GM19467 (cell line): ENCODE data around the gene ARFGEF2.
A peak's percentile ranks its signal among the peaks of the same experiment; 100 is the strongest.
"Not testable (repeated sequence)": the region's sequence is repeated elsewhere in the genome, so short reads cannot be mapped to it uniquely, and the experiment has no call there.

Experiments
- ATAC-seq: cut with Tn5 transposase; IDR thresholded peaks from one replicate; pipeline ENCODE4 v1.9.1; 2021; ENCODE audit warnings: mild to moderate bottlenecking, moderate library complexity; ENCODE audit not compliant: unreplicated experiment

ARFGEF2 gene

DNA sequence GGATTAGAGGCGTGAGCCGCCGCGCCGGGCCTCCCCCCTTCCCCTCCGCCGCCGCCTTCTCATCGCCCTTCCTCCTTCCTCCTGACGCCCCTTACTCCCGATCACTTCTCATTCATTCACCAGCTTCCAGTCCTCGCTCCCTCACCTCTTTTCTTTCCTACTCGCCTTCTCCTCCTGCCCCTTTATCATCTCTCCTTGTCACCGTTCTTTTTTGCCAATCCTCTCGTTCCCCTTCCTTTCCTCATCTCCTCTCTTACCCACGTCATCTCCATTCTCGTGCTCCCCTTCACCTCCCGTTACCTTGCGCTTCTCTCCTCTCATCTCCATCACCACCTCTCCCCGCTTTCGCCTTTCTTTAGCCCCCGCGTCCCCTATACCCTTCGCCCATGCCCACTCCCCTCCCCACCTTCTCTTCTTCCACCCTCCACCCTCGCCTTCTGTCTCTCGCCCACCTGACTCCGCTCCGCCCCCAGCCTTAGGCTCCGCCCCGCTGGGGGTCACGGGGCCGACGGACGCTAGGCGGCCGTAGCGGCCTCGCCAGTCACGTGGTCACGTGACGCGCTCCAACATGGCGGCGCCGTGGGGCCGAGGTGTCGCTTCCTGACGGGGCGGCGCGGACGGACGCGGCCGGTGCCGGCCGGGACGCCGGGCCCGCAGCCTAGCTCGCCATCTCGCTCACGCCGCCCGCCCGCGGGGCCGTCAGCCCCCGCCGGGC is at the start of gene ARFGEF2:
TSS of gene ARFGEF2 (plus strand) at position 544 of the 715 bp plus-strand sequence. CDS start 179 bp downstream, outside the sequence.
- peak; percentile 68 for ATAC-seq

DNA sequence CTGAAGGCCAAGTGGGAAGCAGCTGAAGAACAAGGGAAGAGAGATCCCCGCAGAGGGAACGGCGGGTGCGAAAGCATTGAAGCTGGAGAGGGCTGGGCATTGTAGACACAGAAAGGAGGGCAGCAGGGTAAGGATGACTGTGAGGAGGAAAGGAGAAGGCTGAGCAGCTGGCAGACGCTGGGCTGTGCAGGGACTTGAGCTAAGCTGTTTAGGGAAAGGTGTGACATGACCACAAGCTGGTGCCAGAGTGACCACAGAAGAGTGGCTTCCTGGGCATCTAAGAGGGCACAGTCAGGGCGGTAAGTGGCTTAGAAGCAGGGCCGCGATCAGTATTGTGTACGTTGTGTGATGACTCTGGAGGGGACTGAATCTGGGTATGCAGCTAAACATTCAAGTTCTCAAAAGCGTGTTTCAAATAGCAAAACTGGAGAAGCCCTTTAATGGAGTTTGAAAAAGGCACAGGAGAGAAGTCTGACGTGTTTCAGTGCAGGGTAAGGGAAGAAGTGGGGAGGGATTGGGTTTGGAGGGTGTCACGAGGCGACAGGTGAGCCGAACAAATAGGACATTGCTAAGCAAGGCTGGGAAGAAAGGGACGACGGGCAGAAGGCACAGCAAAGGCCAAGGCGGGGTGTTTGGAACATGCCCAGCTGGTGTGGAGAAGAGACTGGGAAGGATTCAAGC is 46.1 kb upstream of the ARFGEF2 start:
- ATAC-seq, result no peak

DNA sequence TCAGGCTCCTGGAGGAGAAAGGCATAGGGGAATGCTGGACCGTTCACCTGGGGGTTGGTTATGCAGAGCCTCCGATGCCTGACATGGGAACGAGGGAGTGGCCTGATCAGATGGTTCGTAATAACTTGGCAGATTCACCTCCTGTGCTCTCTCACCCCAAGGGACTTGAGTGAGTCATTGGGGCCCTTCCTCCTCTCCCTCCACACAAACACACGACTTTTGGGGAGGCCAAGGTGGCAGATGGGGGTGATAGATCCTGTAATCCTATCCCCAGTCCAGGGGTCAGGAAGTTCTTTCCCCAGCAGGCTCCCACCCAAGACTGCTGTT is 45.6 kb upstream of the ARFGEF2 start:
- no peak for ATAC-seq

DNA sequence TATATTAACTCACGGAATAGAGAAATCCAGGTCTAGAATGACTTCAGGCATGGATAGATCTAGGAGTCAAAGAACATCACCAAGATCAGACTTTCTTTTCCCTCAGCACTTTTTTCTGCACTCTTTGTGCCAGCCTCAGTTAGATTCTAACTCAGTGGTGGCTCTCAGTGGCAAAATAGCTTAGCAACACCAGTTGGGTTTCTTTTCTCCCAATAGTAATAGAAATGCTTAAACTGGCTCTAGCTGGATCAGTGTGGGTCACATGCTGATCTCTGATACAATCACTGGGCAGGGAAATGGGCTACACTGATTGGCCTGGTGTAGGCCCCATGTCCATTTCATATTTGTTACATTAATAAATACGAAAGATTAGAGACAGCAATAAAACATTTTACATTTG is 44.2 kb upstream of the ARFGEF2 start:
- no peak for ATAC-seq

DNA sequence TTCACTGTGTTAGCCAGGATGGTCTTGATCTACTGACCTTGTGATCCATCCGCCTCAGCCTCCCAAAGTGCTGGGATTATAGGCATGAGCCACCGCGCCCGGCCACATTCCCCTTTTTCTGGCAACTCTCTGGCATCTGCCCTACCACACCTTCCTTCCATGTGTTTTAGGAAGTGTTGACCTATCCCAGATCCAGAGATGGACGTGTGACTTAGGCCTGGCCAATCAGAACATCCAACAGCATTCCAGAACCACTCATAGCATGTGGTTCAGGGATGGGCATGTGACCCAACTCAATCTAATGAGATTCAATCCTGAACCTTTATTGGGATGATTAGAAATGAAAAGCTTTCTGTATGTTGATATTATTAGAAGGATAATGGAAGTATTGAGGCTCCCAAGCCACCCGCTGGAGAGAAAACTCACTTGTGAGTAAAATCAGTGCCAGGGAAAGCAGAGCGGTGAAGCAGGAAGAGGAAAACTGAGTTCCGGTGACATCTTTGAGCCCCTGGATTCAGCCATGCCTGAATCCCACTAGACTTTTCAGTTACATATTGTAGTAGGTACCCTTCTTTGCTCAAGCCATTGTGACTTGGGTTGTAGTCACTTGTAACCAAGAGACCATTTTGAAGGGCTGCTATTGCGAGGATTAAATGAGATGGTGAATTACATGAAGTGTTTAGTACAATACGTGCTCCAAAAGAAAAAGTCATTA is 42.8 kb upstream of the ARFGEF2 start:
- no peak for ATAC-seq

DNA sequence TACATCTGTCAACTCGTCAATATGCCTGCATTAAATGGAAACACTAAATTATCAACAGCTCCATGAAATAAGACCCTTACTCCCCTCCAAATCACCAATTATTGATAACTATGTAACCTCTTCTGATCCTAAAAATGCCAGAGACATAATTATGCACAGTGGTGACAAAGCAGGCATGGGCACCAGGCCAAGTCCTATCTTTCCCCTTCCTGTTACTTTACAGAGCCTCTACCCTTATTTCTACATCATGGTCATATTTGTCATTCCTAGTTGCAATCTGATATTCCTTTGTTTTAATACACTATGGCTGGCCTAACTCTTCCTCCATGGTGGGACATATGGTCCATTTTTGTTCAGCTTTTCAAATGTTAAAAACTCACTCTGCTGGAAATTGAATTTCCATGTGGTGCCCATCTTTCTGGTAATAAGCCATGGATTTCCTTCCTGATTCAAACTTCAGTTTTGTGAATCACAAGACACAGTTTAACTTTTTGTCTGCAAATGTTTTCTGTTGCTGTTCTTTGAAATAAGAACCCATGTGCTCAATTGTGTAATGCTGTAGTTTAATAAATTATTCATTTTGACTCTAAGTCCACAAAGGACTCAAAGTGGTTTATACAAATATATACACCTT is 41.8 kb upstream of the ARFGEF2 start:
- ATAC-seq, result no peak

DNA sequence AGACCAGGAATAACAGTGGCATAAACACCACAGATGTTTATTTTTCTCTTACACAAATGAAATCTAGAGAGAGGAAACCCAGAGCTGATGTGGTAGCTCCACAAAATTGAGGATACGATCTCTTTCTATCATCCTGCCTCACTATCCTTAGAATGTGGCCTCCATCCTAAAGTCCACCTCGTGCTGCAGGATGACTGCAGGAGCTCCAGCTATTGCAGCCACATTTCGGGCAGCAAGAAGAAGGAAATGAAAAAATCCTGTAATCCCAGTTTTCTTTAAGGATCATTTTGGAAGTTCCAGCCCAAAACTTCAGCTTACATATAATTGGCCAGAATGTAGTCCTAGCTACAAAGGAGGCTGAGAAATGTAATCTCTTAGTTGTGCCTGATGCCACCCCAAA is 41.2 kb upstream of the ARFGEF2 start:
- ATAC-seq, result no peak

DNA sequence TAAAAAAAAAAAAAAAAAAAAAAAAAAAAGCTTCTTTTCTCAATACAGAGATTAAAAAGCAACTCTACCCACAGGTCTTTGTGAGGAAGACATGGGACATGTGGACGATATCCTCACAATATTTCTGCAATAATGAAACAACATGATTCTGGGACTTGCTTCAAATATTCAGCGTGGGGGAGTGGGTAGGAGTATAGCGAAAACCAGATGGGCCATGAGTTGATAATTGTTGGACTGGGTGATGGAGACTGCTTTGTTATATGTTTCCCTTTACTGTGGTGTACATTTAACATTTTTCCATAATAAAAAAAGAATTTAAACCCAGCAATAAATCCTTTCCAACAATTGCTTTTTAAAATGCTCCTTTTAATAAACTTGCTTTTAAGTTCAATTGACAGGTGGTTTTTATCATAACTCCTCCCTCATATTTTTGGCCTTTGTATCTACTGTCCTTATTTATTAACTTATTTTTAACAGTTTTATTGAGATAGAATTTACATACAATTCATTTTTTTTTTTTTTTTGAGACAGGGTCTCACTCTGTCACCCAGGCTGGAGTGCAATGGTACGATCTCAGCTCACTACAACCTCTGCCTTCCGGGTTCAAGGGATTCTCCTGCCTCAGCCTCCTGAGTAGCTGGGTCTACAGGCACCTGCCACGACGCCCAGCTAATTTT is 40.4 kb upstream of the ARFGEF2 start:
- no peak for ATAC-seq

DNA sequence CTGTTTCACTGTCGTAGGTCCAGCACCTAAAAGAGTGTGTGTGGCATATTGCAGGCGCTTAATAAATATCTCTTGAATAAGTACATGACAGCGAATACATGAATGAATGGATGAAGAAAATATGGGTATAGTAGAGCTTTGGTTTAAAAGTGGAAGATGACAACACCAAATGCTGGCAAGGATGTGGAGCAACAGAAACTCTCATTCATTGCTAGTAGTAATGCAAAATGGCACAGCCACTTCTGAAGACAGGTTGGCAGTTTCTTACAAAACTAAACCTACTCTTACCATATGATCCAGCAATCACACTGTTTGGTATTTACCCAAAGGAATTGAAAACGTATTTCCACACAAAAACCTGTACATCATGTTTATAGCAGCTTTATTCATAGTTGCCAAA is 36.3 kb upstream of the ARFGEF2 start:
- ATAC-seq, result no peak

DNA sequence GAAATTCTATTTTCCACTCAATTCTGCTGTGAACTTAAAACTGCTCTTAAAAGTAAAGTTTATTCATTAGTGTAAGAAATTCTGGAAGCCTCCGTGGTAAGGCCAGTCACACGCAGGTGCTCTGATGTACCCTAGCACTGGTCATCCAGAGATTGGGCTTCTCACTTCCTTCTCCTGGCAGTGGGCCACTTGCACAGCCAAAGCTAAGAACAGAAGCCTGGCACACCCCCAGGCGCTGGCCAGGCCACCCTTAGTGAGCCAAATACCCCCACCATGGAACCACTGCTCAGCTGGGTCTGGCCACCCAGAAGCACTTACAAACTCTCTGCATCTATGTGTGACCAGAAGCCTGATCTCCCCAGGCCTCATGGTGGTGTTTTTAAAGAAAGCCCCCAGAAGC is 35.3 kb upstream of the ARFGEF2 start:
- ATAC-seq, result no peak

DNA sequence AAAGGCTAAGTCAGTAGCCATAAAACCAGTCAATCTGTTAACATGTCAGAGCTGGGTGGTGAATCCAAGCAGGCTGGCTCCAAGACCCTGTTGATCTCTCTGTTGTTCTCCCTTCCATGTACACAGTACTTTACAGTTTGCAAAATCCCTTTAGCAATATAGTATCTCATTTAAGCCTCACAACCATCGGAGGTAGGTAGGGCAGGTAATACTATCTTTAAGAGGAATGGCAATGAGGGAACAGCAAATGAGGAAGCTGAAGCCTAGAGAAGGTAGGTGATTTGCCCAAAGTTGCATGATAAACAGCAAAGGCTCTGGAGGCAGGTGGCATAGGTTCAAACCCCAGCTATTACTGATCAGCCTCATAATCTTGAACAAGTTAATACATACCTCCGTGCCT is 34.7 kb upstream of the ARFGEF2 start:
- ATAC-seq, result no peak

DNA sequence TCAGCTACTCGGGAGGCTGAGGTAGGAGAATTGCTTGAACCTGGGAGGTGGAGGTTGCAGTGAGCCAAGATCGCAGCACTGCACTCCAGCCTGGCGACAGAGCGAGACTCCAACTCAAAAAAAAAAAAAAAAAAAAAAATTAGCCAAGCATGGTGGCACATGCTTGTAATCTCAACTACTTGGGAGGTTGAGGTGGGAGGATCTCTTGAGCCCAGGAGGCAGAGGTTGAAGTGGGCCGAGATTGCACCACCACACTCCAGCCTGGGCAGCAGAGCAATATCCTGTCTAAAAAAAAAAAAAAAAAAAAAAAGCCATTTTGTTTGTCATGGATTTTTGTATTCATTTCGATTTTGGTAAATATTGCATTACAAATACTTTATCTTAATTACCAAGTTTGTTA is 33.0 kb upstream of the ARFGEF2 start:
- not testable (repeated sequence) for ATAC-seq

DNA sequence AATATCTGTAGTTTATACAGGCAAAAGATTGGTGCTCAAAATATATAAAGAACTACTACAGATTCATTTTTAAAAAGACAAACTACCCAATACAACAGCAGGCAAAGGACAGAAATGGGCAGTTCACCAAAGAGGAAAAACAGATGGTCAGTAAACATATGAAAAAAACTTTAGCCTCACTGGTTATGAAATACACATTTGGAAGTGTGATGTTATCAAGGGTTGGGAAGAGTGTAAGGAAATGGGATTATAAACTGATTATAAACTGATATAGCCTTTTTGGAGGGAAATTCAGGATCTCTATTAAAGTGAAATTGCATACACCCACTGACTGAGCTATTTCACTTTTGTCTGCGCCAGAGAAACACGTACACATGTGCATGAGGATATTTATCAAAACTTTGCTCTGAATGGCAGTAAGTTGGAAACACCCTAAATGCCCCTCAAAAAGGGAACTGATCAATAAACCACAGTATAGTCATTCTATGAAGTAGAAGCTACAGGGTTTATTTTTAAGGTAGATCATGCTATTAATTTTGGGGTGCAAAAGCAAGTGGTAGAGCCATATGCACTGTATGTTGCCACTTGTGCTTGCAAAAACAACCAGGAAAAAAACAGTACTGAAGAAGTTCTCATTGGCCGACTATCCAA is 32.2 kb upstream of the ARFGEF2 start:
- no peak for ATAC-seq

DNA sequence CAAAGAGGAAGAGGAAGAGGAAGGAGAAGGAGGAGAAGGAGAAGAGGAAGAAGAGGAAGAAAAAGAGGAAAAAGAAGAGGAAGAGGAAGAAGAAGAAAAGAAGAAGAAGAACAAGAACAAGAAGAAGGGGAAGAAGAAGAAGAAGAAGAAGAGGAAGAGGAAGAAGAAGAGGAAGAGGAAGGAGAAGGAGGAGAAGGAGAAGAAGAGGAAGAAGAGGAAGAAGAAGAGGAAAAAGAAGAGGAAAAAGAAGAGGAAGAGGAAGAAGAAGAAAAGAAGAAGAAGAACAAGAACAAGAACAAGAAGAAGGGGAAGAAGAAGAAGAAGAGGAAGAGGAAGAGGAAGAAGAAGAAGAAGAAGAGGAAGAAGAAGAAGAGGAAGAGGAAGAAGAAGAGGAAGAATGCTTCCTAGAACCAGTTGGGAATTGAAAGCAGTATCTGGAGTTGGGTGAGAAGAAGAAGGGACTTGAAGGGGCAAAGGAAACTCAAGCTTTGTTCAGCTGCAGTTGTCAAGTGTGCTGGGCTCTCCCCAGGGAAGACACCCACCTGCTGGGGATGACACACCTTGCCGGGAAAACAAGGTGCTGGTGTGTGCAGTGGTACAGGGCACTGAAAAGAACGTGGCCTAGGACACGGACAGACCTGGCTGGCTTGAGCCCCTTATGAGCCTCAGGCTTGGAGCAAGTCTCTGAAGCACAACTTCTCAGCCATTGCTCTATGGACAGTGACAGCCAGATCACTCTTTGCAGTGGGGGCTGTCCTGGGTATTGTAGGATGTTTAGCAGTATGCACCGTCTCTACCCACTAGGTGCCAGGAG is 30.1 kb upstream of the ARFGEF2 start:
- ATAC-seq, result no peak

DNA sequence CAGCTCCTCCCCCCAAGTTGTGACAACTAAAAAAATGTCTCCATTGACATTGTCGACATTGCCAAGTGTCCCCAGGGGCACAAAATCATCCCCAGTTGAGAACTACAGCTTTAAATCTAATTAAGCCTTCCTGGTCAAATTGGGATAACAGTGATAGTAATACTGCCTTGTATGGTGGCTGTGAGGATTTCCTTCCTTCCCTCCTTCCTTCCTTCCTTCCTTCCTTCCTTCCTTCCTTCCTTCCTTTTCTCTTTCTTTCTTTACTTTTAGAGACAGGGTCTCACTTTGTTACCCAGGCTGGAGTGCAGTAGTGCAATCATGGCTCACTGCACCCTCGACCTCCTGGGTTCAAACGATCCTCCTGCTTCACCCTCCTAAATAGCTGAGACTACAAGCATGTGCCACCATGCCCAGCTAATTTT is 29.5 kb upstream of the ARFGEF2 start:
- ATAC-seq, result no peak

DNA sequence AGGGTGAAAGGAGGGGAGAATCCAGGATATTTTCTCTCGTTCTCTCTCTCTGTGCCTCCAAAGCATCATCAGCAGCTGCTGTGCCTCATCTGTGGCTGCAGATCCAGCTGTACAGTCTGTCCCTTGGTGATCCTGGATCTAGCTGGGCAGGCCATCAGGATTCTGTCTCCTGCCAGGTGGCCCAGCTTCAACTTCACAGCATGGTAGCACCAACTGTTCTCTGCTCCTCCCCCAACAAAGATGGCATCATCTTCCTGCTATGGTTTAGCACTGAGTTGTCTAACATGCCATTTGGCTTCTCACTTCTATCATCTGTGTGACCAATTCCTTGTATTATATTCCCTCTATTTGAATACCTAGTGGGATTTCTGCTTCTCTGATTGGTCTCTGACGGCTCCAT is 28.6 kb upstream of the ARFGEF2 start:
- ATAC-seq, result no peak

DNA sequence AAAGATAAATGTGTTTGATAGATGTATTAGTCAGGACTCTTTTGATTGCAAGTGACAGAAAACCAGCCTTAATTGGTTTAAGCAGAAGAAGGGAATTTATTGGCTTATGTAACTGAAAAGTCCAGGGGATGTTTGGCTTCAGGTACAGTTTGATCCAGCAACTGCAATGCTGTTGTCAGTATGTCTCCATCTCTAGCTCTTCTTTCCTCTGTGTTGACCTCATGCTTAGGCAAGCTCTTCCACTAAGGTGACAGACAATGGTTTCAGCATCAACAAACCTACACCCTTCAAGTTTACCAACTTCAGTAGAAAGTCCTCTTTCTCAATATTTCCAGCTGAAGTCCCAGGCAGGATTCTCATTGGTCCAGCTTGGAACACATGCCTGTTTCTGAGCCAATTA is 28.1 kb upstream of the ARFGEF2 start:
- ATAC-seq, result no peak

DNA sequence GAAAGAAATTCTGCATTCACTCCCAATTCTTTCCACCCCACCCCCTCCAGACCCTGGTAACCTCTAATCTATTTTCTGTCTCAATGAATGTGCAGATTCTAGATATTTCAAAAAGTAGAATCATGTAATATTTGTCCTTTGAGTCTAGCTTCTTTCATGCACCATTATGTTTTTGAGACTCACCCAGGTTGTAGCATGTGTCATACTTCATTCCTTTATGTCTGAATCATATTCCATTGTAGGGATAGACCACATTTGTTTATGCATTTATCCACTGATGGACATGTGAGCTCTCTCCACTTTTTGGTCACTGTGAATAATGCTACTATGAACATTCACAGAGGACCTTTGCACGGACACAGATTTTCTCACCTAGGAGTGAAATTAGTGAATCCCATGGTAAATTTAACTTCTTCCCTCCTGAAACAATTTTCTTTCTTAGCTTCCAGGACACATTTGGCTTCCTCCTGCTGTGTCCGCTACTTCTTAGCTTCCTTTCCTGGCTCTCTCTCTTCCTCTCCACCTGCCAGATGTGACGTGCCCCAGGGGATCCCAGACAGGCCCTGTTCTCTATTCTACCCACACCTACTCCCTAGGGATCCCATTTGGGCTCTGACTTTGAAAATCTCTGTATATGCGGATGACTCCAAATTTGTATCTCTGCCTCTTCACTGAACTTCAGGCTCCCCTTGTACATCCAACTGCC is 24.1 kb upstream of the ARFGEF2 start:
- no peak for ATAC-seq

DNA sequence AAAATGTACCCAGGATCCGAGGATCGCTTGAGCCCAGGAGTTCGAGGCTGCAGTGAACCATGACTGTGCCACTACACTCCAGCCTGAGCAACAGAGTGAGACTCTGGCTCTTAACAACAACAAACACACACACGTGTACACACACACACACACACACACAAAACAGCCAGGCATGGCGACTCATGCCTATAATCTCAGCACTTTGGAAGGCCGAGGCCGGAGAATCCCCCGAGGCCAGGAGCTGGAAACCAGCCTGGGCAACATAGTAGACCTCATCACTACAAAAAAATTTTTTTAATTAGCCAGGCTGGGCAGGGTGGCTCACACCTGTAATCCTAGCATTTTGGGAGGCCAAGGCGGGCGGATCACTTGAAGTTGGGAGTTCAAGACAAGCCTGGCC is 23.3 kb upstream of the ARFGEF2 start:
- ATAC-seq, result no peak
